ENCODE measurements around the gene CXCL13.
"Not testable (repeated sequence)": the region's sequence is repeated elsewhere in the genome, so short reads cannot be mapped to it uniquely, and the experiment has no call there.

GRCh38 chr4:77570508-77571214 is 35.0 kb upstream of the CXCL13 start:
- not testable (repeated sequence) for TF ChIP-seq CTCF (IDR thresholded peaks at IDR 0.05; ENCODE audit: insufficient read depth, low read length, poor library complexity, severe bottlenecking); EZH2phosphoT487 (conservative IDR thresholded peaks at IDR 0.05; ENCODE audit: low read length)
